GM19099 (cell line): ENCODE data around the gene HHLA2.

Experiments used
- POLR2A ChIP-seq: IDR thresholded peaks from 3 replicates; pipeline ENCODE4 v1.6.1; 2011; ENCODE audit warnings: low read depth; ENCODE audit not compliant: insufficient read length; ENCODE audit errors: extremely low read depth

Gene HHLA2

DNA sequence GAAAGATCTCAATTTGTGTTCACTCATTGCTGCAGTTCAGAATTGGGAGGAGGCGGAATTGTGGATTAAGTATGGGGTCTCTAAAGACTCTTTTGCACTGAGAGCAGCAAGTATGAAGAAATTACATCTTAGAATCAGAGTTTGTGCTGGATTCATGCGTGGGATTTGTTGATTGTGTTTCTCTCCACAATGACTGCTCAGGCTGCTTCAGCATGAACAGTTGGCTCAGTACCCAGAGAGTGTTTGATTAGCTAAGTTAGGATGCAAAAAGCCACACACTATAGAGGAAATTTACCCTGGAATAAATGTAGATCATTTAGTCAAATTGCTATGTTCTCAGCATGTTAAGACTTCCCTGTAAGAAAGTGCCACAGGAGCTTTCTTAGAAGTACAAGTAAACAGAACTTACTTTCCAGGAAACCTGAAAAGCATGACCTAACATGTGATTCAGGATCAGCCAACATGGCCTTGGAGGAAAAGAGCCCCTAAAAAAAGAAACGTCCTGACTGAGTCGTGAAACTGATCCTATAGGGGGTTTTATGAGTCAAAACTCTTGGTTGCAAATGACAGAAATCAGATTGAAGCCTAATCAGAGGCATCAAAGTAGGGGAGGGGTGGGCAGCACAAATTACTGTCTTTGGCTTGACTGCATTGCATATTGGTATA lies 32.6 kb downstream of the HHLA2 start:
- TF ChIP-seq POLR2A = no peak

- TF ChIP-seq POLR2A = no peak
Measured at GRCh38 chr3:108329508-108329907, 33.2 kb downstream of the HHLA2 start.

GRCh38 chr3:108329947-108330346 lies 33.6 kb downstream of the HHLA2 start:
- TF ChIP-seq POLR2A = no peak

- TF ChIP-seq POLR2A = no peak
Measured at GRCh38 chr3:108331792-108332191, 35.4 kb downstream of the HHLA2 start.

DNA sequence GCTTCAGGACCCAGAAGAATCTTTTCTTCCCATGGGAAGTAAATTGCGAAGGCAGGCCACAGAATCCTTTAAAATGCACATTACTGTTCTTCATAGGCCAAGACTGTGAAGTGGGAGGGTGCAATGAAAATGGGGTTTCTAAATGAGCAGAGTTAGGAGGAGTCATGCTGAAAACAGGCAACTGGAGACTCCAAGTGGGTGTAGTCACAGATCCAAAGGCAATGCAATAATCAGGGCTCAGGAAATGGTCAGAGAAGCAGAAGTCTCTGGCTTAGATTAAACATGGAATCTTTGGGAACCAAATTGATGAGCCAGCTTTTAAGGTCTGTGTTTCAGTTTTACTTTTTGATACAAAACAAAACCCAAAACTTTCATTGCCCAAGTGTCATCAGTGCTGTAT lies 37.6 kb downstream of the HHLA2 start:
- TF ChIP-seq POLR2A = no peak

DNA sequence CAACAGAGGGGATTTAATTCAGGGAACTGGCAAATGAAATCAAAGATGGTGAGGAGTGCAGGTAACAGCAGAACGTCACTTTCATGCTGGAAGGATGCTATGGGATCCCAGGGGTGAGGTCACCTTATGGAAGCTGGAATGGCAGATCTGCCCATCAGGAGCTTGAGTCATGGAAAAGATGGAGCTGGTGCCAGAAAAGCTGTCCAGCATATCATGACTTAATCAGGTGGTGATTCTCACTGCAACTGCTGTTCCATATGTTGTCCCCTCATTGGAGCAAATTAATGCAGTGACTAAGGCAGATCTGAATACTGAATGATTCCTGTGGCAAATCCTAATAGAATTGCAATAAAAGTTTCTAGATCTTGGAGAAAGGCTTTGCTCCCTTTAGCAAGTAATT lies 38.4 kb downstream of the HHLA2 start:
- no peak for TF ChIP-seq POLR2A

DNA sequence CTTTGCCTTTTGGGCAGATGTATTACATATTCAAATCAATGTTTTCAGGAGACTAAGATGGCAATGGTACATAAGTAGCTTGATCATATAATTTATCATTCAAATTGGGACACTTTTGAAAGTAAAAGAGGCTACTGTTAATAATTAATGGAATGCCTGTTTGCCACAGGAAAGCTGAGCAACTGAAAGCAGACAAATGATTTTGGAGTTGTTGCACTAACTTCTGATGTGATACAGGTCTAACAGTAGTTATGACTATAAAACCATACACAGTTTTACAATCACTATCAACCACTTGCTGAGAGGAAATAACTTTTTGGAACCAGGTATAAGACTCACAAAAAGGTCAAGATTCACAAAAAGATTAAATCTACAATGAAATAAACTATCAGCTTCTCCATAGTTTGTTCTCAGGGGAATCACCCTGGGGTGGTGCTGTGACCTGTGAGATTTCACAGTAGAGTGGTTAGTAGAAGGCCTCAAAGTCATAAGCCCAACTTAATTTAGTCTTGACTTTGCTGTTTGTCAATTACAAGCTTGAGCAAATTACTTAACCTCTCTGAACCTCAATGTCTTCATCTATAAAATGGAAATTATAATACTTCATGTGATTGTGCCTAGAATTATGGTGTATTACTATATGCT lies 42.7 kb downstream of the HHLA2 start:
- TF ChIP-seq POLR2A = no peak

GRCh38 chr3:108341911-108342310 lies 45.6 kb downstream of the HHLA2 start:
- no peak for TF ChIP-seq POLR2A

GRCh38 chr3:108342837-108343486 lies 46.6 kb downstream of the HHLA2 start:
- no peak for TF ChIP-seq POLR2A

DNA sequence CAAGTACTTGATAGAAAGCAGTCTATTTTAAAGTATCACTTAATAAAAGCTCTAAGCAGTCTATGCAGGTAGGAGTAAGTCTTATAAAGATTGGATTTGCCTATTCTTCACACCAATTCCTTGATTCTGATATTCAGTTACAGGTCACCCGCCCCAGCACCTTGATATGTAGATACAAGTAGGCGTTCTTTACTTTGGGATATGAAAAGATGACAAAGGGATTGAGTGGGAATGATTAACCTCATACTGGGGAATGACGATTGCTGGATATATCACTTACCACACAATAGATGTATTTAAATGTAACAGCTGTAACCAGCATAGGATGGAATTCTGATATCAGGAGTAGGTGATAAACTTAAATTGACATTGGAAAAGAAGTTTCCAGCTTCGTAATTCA lies 47.1 kb downstream of the HHLA2 start:
- TF ChIP-seq POLR2A = no peak

GRCh38 chr3:108345492-108346205 lies 49.3 kb downstream of the HHLA2 start:
- TF ChIP-seq POLR2A = no peak

DNA sequence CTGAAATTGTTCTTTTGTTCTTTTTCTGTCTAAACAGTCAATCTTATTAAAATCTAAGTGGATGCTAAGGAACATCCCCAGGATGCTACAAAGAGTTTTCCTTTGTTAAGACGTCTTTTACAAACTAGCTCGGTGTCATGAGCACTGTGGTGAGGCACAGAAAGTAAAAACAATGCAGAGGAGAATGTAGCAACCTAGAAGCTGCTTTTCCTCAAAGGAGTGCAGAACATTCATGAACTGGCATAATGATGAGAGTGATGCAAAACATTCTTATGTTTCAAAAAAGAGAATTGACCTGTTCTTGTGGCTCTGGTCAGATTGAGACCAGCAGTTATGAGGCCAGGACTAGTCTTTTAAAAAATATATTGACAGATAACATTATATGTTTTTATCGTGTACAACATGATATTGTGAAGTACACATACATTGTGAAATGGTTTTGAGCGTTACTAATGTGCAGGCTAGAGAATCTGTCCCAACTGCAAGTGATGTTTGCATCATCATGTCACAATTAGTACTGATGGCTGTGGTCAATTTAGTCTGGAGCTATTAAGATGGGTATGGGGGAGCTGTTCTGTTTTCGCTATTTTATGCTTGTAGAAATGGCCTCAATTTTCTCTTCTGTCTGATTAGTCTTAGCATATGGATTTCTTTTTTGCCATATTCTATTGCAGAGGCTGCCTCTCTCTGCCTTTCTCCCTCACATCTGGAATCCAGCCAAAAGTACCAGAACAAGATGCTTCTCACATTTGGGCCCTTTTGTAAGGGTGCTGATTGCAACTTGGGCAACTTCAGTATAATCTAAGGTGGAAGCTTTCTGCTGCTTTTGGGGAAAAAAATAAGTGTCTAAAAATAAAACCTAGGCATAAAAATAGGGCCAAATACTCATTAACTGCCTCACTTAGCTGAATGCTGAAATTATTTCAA lies 50.2 kb downstream of the HHLA2 start:
- no peak for TF ChIP-seq POLR2A

DNA sequence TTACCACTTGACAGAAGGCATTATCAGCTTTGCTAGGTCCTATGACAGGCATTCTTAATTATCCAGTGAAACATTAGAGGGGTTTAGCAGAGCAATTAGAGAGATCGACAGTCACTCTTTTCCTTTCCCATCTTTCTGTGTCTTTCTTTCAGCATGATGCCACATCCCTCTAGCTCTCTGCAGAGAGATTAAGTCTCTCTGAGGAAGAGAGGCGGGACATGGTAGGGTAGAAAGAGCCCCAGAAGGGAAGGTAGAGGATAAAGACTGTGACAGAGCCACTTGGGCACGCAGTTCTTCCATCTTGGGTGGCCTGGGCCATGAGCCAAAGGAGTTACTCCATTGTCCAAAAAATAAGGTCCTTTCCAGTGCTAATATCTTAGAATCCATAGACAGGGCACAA lies 55.8 kb downstream of the HHLA2 start:
- no peak for TF ChIP-seq POLR2A

DNA sequence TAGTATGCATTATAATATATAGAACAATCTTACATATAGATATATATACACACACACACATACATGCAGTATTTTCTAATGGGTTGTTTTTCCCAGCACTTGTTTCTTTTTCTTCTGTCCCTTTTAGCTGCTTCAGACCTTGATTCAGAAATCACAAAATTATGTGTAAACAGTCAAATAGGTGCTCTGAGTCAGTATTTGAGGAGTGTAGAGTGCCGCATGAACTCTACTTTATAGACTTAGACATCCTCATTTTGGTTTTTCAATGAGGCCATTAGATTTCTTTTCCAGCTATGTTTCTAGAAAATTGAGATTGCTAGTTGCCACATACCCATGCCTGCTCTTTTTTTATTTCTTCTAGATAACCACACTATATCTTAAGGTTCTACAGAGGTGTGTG lies 58.2 kb downstream of the HHLA2 start:
- no peak for TF ChIP-seq POLR2A

DNA sequence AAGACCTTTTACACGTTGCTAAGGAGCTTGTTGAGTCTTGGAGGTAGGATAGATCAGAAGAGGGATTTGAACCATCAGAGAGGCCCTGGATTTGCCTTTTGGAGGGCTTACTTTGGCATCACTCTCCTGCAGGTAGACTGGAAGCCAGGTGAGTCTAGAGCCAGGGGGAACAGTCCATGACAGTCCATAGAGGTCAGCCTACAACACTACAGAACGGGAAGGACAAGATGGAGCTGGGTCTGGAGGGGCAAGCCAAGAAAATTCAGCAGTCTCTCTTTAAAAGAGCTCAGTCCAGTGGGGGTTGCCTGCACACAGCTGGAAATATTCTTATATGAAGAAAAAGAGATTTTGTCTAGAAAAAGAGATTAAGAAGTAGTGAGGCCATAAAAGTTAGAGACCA lies 60.7 kb downstream of the HHLA2 start:
- TF ChIP-seq POLR2A = no peak
